K562 (cell line): ENCODE results near the gene NAA80. TPM values are rescaled to one million over a fixed set of nuclear protein-coding genes. Genes with fewer than 3 reads are reported as not detected.

Source experiments
- GABPB2 ChIP-seq: fragments of 250-450 bp; sonication (Bioruptor Pico); conservative IDR thresholded peaks from 2 replicates; pipeline ENCODE4 v1.5.1; 2021; ENCODE audit warnings: mild to moderate bottlenecking
- KHSRP ChIP-seq: fragments of 450-650 bp; IDR thresholded peaks from 2 replicates; pipeline ENCODE4 v1.6.1; 2017
- KLF16 ChIP-seq: IDR thresholded peaks from 2 replicates; pipeline ENCODE4 v1.6.1; 2016; ENCODE audit warnings: antibody characterized with exemption
- MCM7 ChIP-seq, 2 experiments: fragments of 450-650 bp; IDR thresholded peaks; 2 replicates each; pipeline ENCODE4 v1.6.1; 2016 to 2018
- MXI1 ChIP-seq: IDR thresholded peaks from 2 replicates; pipeline ENCODE4 v1.6.1; 2011; ENCODE audit warnings: low read depth, mild to moderate bottlenecking, improper control_type of control experiment, low read length
- MYNN ChIP-seq, 2 experiments: sonication (generic); formaldehyde crosslinking in 1 of 2; IDR thresholded peaks; 2 replicates each; pipeline versions ENCODE4 v1.5.0 to v1.6.1; 2016 to 2020; ENCODE audit warnings: antibody characterized with exemption in 1 of 2, missing genetic modification reagents in 1 of 2
- NBN ChIP-seq: fragments of 450-650 bp; IDR thresholded peaks from 2 replicates; pipeline ENCODE4 v1.6.1; 2016; ENCODE audit warnings: low read depth, mild to moderate bottlenecking
- POLR3A ChIP-seq: IDR thresholded peaks from 2 replicates; pipeline ENCODE4 v1.6.1; 2011; ENCODE audit warnings: borderline replicate concordance, mild to moderate bottlenecking, moderate library complexity; ENCODE audit not compliant: insufficient read length, insufficient read depth; ENCODE audit errors: extremely low read depth
- RBM15 ChIP-seq: fragments of 200-400 bp; formaldehyde crosslinking; IDR thresholded peaks from 2 replicates; pipeline ENCODE4 v1.6.1; 2018; ENCODE audit warnings: mild to moderate bottlenecking, low read length, moderate library complexity; ENCODE audit not compliant: insufficient read depth
- RBM25 ChIP-seq: fragments of 200-400 bp; formaldehyde crosslinking; IDR thresholded peaks from 2 replicates; pipeline ENCODE4 v1.6.1; 2018; ENCODE audit warnings: low read length, low read depth, moderate library complexity; ENCODE audit not compliant: severe bottlenecking
- SMARCA5 ChIP-seq: fragments of 450-650 bp; IDR thresholded peaks from 2 replicates; pipeline ENCODE4 v1.6.1; 2016
- SP1 ChIP-seq: sonication (generic); formaldehyde crosslinking; IDR thresholded peaks from 2 replicates; pipeline ENCODE4 v1.8.1; 2022; ENCODE audit warnings: mild to moderate bottlenecking, missing genetic modification reagents
- ZC3H11A ChIP-seq: IDR thresholded peaks from 2 replicates; pipeline ENCODE4 v1.6.1; 2012; ENCODE audit warnings: low read depth, low read length, improper control_type of control experiment
- ZNF174 ChIP-seq: fragments of 250-450 bp; sonication (Bioruptor Pico); IDR thresholded peaks from 2 replicates; pipeline ENCODE4 v1.4.0; 2020; ENCODE audit warnings: mild to moderate bottlenecking
- ZNF316 ChIP-seq: fragments of 450-650 bp; IDR thresholded peaks from 2 replicates; pipeline ENCODE4 v1.6.1; 2016
- ZNF436 ChIP-seq: fragments of 250-450, 450-650 bp; sonication (Bioruptor Pico); formaldehyde crosslinking; IDR thresholded peaks from 2 replicates; pipeline ENCODE4 v1.7.0; 2020; ENCODE audit warnings: mild to moderate bottlenecking
- polyA plus RNA-seq, 8 experiments: library from polyadenylated mRNA; depleted of rRNA in 4 of 8; stranded (reverse) in 5 of 8; unstranded in 3 of 8; fragments of >200 nt; fragmentation: Nextera tagmentation in 2 of 8; fragmentation: Illumina TruSeq in 1 of 8; extraction: Ambion mirVana in 2 of 8; extraction: Trizol in 1 of 8; gene quantifications; 2 replicates each; pipeline versions ENCODE4 v1.2.1 to v1.2.3, GENCODE V29; 2011 to 2014; ENCODE audit warnings: inconsistent platforms in 1 of 8, missing spikeins in 1 of 8
- total RNA-seq, 7 experiments: library from RNA; depleted of rRNA in 6 of 7; stranded (reverse); fragments of >200 nt in 6 of 7; fragmentation: Illumina TruSeq in 2 of 7; extraction: Trizol in 2 of 7; gene quantifications; 2 replicates each; pipeline versions ENCODE4 v1.2.1 to v1.2.3, GENCODE V29; 2011 to 2021; ENCODE audit warnings: low replicate concordance in 1 of 7
- TF ChIP-seq, protein P1 (sequence below): fragments of 450-650 bp; IDR thresholded peaks from 2 replicates; pipeline ENCODE4 v1.6.1; 2018; ENCODE audit not compliant: partially characterized antibody
- TF ChIP-seq, protein P2 (sequence below): fragments of 450-650 bp; IDR thresholded peaks from 2 replicates; pipeline ENCODE4 v1.6.1; 2017; ENCODE audit warnings: antibody characterized with exemption, mild to moderate bottlenecking
- TF ChIP-seq, protein P3 (sequence below): sonication (generic); formaldehyde crosslinking; IDR thresholded peaks from 2 replicates; pipeline ENCODE4 v1.8.1; 2023; ENCODE audit warnings: missing genetic modification reagents, mild to moderate bottlenecking, borderline replicate concordance

The NAA80 gene
- total and polyA plus RNA-seq, 9 of the 15 experiments (the other 6 are each of a cell fraction or from before 2014, with no cell fraction given), result 0.82 to 24.0 (median 8.6) TPM

DNA sequence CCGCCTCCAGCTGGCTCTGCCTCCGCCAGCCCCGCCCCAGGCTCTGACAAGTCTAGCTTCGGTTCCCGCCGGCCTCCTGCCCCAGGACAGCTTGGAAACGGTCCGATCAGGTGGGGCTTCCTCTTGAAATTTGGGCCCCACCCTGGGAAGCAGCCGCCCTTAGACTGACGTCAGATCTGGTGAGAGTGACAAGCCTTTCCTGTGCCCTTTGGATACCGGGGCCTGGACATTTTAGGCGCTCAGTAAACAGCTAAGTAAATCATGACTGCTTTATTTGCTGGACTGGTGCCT lies 378 bp upstream of the NAA80 start (continued):
- TF ChIP-seq, protein P1, sequence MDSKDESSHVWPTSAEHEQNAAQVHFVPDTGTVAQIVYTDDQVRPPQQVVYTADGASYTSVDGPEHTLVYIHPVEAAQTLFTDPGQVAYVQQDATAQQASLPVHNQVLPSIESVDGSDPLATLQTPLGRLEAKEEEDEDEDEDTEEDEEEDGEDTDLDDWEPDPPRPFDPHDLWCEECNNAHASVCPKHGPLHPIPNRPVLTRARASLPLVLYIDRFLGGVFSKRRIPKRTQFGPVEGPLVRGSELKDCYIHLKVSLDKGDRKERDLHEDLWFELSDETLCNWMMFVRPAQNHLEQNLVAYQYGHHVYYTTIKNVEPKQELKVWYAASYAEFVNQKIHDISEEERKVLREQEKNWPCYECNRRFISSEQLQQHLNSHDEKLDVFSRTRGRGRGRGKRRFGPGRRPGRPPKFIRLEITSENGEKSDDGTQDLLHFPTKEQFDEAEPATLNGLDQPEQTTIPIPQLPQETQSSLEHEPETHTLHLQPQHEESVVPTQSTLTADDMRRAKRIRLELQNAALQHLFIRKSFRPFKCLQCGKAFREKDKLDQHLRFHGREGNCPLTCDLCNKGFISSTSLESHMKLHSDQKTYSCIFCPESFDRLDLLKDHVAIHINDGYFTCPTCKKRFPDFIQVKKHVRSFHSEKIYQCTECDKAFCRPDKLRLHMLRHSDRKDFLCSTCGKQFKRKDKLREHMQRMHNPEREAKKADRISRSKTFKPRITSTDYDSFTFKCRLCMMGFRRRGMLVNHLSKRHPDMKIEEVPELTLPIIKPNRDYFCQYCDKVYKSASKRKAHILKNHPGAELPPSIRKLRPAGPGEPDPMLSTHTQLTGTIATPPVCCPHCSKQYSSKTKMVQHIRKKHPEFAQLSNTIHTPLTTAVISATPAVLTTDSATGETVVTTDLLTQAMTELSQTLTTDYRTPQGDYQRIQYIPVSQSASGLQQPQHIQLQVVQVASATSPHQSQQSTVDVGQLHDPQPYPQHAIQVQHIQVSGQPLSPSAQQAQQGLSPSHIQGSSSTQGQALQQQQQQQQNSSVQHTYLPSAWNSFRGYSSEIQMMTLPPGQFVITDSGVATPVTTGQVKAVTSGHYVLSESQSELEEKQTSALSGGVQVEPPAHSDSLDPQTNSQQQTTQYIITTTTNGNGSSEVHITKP, result no peak
- TF ChIP-seq ZNF174, result no peak
- TF ChIP-seq, protein P2, sequence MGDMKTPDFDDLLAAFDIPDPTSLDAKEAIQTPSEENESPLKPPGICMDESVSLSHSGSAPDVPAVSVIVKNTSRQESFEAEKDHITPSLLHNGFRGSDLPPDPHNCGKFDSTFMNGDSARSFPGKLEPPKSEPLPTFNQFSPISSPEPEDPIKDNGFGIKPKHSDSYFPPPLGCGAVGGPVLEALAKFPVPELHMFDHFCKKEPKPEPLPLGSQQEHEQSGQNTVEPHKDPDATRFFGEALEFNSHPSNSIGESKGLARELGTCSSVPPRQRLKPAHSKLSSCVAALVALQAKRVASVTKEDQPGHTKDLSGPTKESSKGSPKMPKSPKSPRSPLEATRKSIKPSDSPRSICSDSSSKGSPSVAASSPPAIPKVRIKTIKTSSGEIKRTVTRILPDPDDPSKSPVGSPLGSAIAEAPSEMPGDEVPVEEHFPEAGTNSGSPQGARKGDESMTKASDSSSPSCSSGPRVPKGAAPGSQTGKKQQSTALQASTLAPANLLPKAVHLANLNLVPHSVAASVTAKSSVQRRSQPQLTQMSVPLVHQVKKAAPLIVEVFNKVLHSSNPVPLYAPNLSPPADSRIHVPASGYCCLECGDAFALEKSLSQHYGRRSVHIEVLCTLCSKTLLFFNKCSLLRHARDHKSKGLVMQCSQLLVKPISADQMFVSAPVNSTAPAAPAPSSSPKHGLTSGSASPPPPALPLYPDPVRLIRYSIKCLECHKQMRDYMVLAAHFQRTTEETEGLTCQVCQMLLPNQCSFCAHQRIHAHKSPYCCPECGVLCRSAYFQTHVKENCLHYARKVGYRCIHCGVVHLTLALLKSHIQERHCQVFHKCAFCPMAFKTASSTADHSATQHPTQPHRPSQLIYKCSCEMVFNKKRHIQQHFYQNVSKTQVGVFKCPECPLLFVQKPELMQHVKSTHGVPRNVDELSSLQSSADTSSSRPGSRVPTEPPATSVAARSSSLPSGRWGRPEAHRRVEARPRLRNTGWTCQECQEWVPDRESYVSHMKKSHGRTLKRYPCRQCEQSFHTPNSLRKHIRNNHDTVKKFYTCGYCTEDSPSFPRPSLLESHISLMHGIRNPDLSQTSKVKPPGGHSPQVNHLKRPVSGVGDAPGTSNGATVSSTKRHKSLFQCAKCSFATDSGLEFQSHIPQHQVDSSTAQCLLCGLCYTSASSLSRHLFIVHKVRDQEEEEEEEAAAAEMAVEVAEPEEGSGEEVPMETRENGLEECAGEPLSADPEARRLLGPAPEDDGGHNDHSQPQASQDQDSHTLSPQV, result no peak
- no peak for TF ChIP-seq KHSRP
- TF ChIP-seq MXI1, result no peak
- TF ChIP-seq RBM15, result no peak
- no peak; the same call in 1 of the 2 replicates for TF ChIP-seq MYNN (IDR thresholded peaks at IDR 0.05)
- no peak for TF ChIP-seq MYNN (CRISPR knock-in tag; IDR thresholded peaks at IDR 0.05)
- no peak for TF ChIP-seq RBM25
- TF ChIP-seq KLF16, result no peak
- no peak for TF ChIP-seq ZNF436 (CRISPR knock-in tag)
- no peak for TF ChIP-seq POLR3A
- no peak for TF ChIP-seq SMARCA5
- 0 out of 2 replicates have a peak, but pooled peaks have one; percentile 31 for TF ChIP-seq SP1 (CRISPR knock-in tag)
- no peak for TF ChIP-seq ZNF316
- TF ChIP-seq MCM7 (IDR thresholded peaks at IDR 0.05), result no peak
- TF ChIP-seq ZC3H11A, result no peak
- TF ChIP-seq, protein P3, sequence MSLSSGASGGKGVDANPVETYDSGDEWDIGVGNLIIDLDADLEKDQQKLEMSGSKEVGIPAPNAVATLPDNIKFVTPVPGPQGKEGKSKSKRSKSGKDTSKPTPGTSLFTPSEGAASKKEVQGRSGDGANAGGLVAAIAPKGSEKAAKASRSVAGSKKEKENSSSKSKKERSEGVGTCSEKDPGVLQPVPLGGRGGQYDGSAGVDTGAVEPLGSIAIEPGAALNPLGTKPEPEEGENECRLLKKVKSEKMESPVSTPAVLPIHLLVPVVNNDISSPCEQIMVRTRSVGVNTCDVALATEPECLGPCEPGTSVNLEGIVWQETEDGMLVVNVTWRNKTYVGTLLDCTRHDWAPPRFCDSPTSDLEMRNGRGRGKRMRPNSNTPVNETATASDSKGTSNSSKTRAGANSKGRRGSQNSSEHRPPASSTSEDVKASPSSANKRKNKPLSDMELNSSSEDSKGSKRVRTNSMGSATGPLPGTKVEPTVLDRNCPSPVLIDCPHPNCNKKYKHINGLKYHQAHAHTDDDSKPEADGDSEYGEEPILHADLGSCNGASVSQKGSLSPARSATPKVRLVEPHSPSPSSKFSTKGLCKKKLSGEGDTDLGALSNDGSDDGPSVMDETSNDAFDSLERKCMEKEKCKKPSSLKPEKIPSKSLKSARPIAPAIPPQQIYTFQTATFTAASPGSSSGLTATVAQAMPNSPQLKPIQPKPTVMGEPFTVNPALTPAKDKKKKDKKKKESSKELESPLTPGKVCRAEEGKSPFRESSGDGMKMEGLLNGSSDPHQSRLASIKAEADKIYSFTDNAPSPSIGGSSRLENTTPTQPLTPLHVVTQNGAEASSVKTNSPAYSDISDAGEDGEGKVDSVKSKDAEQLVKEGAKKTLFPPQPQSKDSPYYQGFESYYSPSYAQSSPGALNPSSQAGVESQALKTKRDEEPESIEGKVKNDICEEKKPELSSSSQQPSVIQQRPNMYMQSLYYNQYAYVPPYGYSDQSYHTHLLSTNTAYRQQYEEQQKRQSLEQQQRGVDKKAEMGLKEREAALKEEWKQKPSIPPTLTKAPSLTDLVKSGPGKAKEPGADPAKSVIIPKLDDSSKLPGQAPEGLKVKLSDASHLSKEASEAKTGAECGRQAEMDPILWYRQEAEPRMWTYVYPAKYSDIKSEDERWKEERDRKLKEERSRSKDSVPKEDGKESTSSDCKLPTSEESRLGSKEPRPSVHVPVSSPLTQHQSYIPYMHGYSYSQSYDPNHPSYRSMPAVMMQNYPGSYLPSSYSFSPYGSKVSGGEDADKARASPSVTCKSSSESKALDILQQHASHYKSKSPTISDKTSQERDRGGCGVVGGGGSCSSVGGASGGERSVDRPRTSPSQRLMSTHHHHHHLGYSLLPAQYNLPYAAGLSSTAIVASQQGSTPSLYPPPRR, result no peak
- no peak for TF ChIP-seq NBN
- no peak for TF ChIP-seq GABPB2
